GM12878 (cell line): Measurements from ENCODE around the gene MMRN2. TPM values are rescaled to one million over a fixed set of nuclear protein-coding genes. Genes with fewer than 3 reads are reported as not detected.

Source experiments
- ATAC-seq: fragments of 200-7000 bp; cut with Tn5 transposase; 3 replicates; pipeline ENCODE4 v1.9.1; 2020; ENCODE audit warnings: mild to moderate bottlenecking, moderate library complexity
- BruUV-seq: library from RNA; stranded (reverse); fragments of 400-500 nt; replicated peaks from 2 replicates; lab custom pipeline; 2021; lab: Mats Ljungman, UMichigan
- CTCF ChIA-PET: fragments of 300-600 bp; sonication (Branson Sonifier 250); formaldehyde crosslinking; extraction: SDS; loops from one replicate; lab custom pipeline; 2021; ENCODE audit warnings: inconsistent platforms; lab: Yijun Ruan, JAX
- POLR2A ChIA-PET: fragments of 350-600 bp; formaldehyde crosslinking; extraction: SDS; loops from one replicate; lab custom pipeline; 2021; ENCODE audit warnings: inconsistent platforms; lab: Charles Lee
- RAD21 ChIA-PET: fragments of 300-600 bp; sonication (Branson Sonifier 250); formaldehyde crosslinking; loops from one replicate; lab custom pipeline; 2023; ENCODE audit warnings: antibody characterized with exemption; ENCODE audit not compliant: unreplicated experiment; lab: Charles Lee
- SMC1A ChIA-PET: fragments of 300-600 bp; sonication (Branson Sonifier 250); formaldehyde crosslinking; loops from one replicate; lab custom pipeline; 2023; ENCODE audit not compliant: unreplicated experiment, uncharacterized antibody; lab: Charles Lee
- DNase-seq: peaks from one replicate; pipeline ENCODE4 v3.0.0-alpha.2; 2011; ENCODE audit warnings: low read depth, low spot score
- FAIRE-seq: peaks from 3 replicates; lab custom pipeline; 2011; peaks lifted over from hg19 to GRCh38; lab: Jason Lieb, UNC
- H2AFZ ChIP-seq: 2 replicates; pipeline ENCODE4 v1.6.0; 2011; ENCODE audit warnings: low read depth, low read length, control low read depth; ENCODE audit not compliant: control insufficient read depth
- H3K27ac ChIP-seq: 2 replicates; pipeline ENCODE4 v1.5.1; 2011; ENCODE audit warnings: control low read depth; ENCODE audit not compliant: control insufficient read depth, insufficient read depth
- H3K27me3 ChIP-seq, 2 experiments: replicated peaks in 1 of 2; 2 replicates each; pipeline versions ENCODE4 v1.6.0 to v1.6.1; 2011; ENCODE audit warnings: low read length in 1 of 2; ENCODE audit not compliant: control insufficient read depth in 2 of 2, insufficient read depth in 2 of 2
- H3K36me3 ChIP-seq, 2 experiments: 2 replicates each; pipeline ENCODE4 v1.5.1; 2011; ENCODE audit warnings: low read length in 1 of 2; ENCODE audit not compliant: control insufficient read depth in 2 of 2, insufficient read depth in 2 of 2
- H3K4me1 ChIP-seq: 2 replicates; pipeline ENCODE4 v1.6.1; 2011; ENCODE audit warnings: mild to moderate bottlenecking, low read length, moderate library complexity, mixed read lengths; ENCODE audit not compliant: control insufficient read depth, insufficient read depth
- H3K4me2 ChIP-seq: 2 replicates; pipeline ENCODE4 v1.6.0; 2011; ENCODE audit warnings: control low read depth; ENCODE audit not compliant: control insufficient read depth, insufficient read depth
- H3K4me3 ChIP-seq: fragments of 200-600 bp; sonication (generic); 2 replicates; pipeline ENCODE4 v1.5.1; 2016
- H3K79me2 ChIP-seq: 2 replicates; pipeline ENCODE4 v1.6.0; 2011; ENCODE audit warnings: low read length; ENCODE audit not compliant: control insufficient read depth, insufficient read depth
- H3K9ac ChIP-seq: 2 replicates; pipeline ENCODE4 v1.8.0; 2011; ENCODE audit warnings: low read length, control low read depth, mixed read lengths; ENCODE audit not compliant: control insufficient read depth, insufficient read depth
- H3K9me3 ChIP-seq: replicated peaks from 3 replicates; pipeline ENCODE4 v1.5.1; 2011; ENCODE audit warnings: mild to moderate bottlenecking, low read length; ENCODE audit not compliant: control insufficient read depth, insufficient read depth
- H4K20me1 ChIP-seq: 2 replicates; pipeline ENCODE4 v1.6.0; 2011; ENCODE audit not compliant: control insufficient read depth, insufficient read depth
- POU2F2 ChIP-seq: IDR thresholded peaks from 3 replicates; pipeline ENCODE4 v1.6.1; 2011; ENCODE audit warnings: low read depth, mild to moderate bottlenecking, low read length, borderline replicate concordance
- PRDM15 ChIP-seq: fragments of 450-650 bp; formaldehyde crosslinking; IDR thresholded peaks from 2 replicates; pipeline ENCODE4 v1.4.0; 2020; ENCODE audit warnings: mild to moderate bottlenecking, moderate library complexity
- RELB ChIP-seq: fragments of 450-650 bp; IDR thresholded peaks from 2 replicates; pipeline ENCODE4 v1.6.1; 2017; ENCODE audit warnings: low read depth, mild to moderate bottlenecking, moderate library complexity
- ZNF384 ChIP-seq: IDR thresholded peaks from 2 replicates; pipeline ENCODE4 v1.6.1; 2012; ENCODE audit warnings: low read depth, mild to moderate bottlenecking, low read length, improper control_type of control experiment, borderline replicate concordance
- WGBS: methylation state at CpG from one replicate; pipeline ENCODE4 v1.1.6; 2016; ENCODE audit warnings: low lambda C conversion rate; ENCODE audit not compliant: insufficient replicate concordance, insufficient coverage; ENCODE audit errors: missing lambda C conversion rate; 5-methylcytosine and 5-hydroxymethylcytosine counted together
- in situ Hi-C: fragments of 300-500 bp; cut with MboI; formaldehyde crosslinking; loops from 9 replicates; pipeline ENCODE4 v1.14.3; 2018; ENCODE audit warnings: mixed read lengths
- intact Hi-C: fragments of 100-400 bp; cut with micrococcal nuclease; formaldehyde crosslinking; loops from one replicate; pipeline ENCODE4 v1.14.2; 2022; ENCODE audit not compliant: unreplicated experiment
- polyA plus RNA-seq, 11 experiments: library from polyadenylated mRNA; depleted of rRNA in 4 of 11; unstranded in 6 of 11; stranded (reverse) in 5 of 11; fragments of >200 nt; fragmentation: Nextera tagmentation in 4 of 11; fragmentation: Illumina TruSeq in 1 of 11; extraction: Ambion mirVana in 4 of 11; extraction: Trizol in 1 of 11; gene quantifications; 1 replicate in 1 of 11; 2 replicates in 10 of 11; pipeline versions ENCODE4 v1.2.1 to v1.2.3, GENCODE V29; 2011 to 2016; ENCODE audit warnings: inconsistent platforms in 2 of 11, missing spikeins in 2 of 11, low read depth in 1 of 11
- total RNA-seq, 4 experiments: library from RNA; depleted of rRNA in 3 of 4; stranded (reverse); fragments of >200 nt in 3 of 4; fragmentation: Illumina TruSeq in 1 of 4; extraction: Trizol in 1 of 4; gene quantifications; 2 replicates each; pipeline versions ENCODE4 v1.2.1 to v1.2.3, GENCODE V29; 2013 to 2021

MMRN2 gene
- total and polyA plus RNA-seq, 10 of the 15 experiments (the other 5 are each of a cell fraction or from before 2014, with no cell fraction given) = 0.09 to 1.0 (median 0.54) TPM; not detected in 3

GRCh38 chr10:86972613-86973380 is 15.4 kb upstream of the MMRN2 start:
- no peaks in the 10 kb centered on the region for H3K79me2 ChIP-seq
- ChIA-PET SMC1A (no interaction called here), CTCF (no interaction called here), POLR2A (no interaction called here), RAD21 (no interaction called here)
- ATAC-seq (no peak), DNase-seq (no peak), FAIRE-seq (no peak)
- no peak overlapping the region for H3K4me3 ChIP-seq
- TF ChIP-seq RELB (no peak), POU2F2 (no peak), ZNF384 (no peak), PRDM15 (CRISPR knock-in tag) (no peak)
- H2AFZ ChIP-seq = no peak overlapping the region
- no peaks in the 10 kb centered on the region for H4K20me1 ChIP-seq
- no peak overlapping the region for H3K27ac ChIP-seq
- H3K36me3 ChIP-seq = no peaks in the 10 kb centered on the region
- H3K4me1 ChIP-seq = peaks cover 20% of the 10 kb centered on the region
- peaks cover 0 to 2% of the 10 kb centered on the region in 2 experiments; a peak in 1 of 4 replicates for H3K27me3 ChIP-seq
- 82% methylated on average over 11 of the region's 11 CpGs for WGBS
- intact Hi-C loops = no loop called here
- no TSS peak for BruUV-seq
- in situ Hi-C loops = no loop called here
- H3K4me2 ChIP-seq = no peak overlapping the region
- no peaks in the 10 kb centered on the region for H3K9me3 ChIP-seq
- no peak overlapping the region for H3K9ac ChIP-seq
